HL-60 (cell line): ENCODE data around the gene PARD3.

Experiments used
- DNase-seq, 2 experiments: peaks; one replicate each; pipeline ENCODE4 v3.0.0-alpha.2; 2010 to 2020; ENCODE audit warnings: low read depth in 1 of 2, low spot score in 1 of 2
- H3K27ac ChIP-seq: fragments of 250-450 bp; sonication (Bioruptor Pico); replicated peaks from 2 replicates; pipeline ENCODE4 v1.5.1; 2020; ENCODE audit warnings: mild to moderate bottlenecking, moderate library complexity
- H3K27me3 ChIP-seq: fragments of 250-450 bp; sonication (Bioruptor Pico); 2 replicates; pipeline ENCODE4 v1.5.1; 2021; ENCODE audit warnings: mild to moderate bottlenecking, moderate library complexity; ENCODE audit not compliant: insufficient read depth, poor library complexity, severe bottlenecking
- H3K4me3 ChIP-seq: replicated peaks from 2 replicates; pipeline ENCODE4 v1.5.1; 2011; ENCODE audit warnings: mild to moderate bottlenecking, control low read depth, low read length; ENCODE audit not compliant: insufficient read depth
- GABPA ChIP-seq: IDR thresholded peaks from 2 replicates; pipeline ENCODE4 v1.6.1; 2012; ENCODE audit warnings: low read depth
- POLR2AphosphoS5 ChIP-seq: IDR thresholded peaks from 2 replicates; pipeline ENCODE4 v1.6.1; 2012; ENCODE audit warnings: low read depth
- SPI1 ChIP-seq: IDR thresholded peaks from 2 replicates; pipeline ENCODE4 v1.6.1; 2012; ENCODE audit warnings: low read depth, mild to moderate bottlenecking, borderline replicate concordance
- TF ChIP-seq, protein P1 (sequence below): IDR thresholded peaks from one replicate; pipeline ENCODE4 v1.5.1; 2011; ENCODE audit warnings: low read length, control low read depth, inconsistent platforms; ENCODE audit not compliant: insufficient read depth
- TF ChIP-seq, protein P2 (sequence below): IDR thresholded peaks from 2 replicates; pipeline ENCODE4 v1.6.1; 2012; ENCODE audit warnings: low read depth; ENCODE audit not compliant: insufficient replicate concordance

Gene PARD3

DNA sequence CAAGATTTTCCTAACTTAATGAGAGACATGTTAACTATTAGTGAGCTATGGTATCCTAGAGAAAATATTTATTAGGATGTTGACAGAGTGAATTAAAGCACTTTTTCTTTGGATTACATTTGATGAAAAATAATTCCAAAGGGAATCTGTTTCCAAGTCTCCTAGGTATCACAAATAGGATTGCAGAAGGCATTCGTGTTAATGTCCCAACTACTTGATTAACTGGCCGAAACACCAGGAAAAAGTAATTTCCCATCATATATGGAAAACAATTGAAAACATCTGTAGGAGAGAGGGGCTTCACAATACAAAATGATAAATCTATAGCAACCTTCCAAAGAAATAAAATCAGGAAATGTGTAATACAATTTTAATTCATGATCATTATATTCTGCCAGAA is 406.7 kb downstream of the PARD3 start:
- DNase-seq, result no peak
- TF ChIP-seq GABPA (no peak), SPI1 (no peak), POLR2AphosphoS5 (no peak)
- TF ChIP-seq, protein P1, sequence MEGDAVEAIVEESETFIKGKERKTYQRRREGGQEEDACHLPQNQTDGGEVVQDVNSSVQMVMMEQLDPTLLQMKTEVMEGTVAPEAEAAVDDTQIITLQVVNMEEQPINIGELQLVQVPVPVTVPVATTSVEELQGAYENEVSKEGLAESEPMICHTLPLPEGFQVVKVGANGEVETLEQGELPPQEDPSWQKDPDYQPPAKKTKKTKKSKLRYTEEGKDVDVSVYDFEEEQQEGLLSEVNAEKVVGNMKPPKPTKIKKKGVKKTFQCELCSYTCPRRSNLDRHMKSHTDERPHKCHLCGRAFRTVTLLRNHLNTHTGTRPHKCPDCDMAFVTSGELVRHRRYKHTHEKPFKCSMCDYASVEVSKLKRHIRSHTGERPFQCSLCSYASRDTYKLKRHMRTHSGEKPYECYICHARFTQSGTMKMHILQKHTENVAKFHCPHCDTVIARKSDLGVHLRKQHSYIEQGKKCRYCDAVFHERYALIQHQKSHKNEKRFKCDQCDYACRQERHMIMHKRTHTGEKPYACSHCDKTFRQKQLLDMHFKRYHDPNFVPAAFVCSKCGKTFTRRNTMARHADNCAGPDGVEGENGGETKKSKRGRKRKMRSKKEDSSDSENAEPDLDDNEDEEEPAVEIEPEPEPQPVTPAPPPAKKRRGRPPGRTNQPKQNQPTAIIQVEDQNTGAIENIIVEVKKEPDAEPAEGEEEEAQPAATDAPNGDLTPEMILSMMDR, result no peak
- TF ChIP-seq, protein P2, sequence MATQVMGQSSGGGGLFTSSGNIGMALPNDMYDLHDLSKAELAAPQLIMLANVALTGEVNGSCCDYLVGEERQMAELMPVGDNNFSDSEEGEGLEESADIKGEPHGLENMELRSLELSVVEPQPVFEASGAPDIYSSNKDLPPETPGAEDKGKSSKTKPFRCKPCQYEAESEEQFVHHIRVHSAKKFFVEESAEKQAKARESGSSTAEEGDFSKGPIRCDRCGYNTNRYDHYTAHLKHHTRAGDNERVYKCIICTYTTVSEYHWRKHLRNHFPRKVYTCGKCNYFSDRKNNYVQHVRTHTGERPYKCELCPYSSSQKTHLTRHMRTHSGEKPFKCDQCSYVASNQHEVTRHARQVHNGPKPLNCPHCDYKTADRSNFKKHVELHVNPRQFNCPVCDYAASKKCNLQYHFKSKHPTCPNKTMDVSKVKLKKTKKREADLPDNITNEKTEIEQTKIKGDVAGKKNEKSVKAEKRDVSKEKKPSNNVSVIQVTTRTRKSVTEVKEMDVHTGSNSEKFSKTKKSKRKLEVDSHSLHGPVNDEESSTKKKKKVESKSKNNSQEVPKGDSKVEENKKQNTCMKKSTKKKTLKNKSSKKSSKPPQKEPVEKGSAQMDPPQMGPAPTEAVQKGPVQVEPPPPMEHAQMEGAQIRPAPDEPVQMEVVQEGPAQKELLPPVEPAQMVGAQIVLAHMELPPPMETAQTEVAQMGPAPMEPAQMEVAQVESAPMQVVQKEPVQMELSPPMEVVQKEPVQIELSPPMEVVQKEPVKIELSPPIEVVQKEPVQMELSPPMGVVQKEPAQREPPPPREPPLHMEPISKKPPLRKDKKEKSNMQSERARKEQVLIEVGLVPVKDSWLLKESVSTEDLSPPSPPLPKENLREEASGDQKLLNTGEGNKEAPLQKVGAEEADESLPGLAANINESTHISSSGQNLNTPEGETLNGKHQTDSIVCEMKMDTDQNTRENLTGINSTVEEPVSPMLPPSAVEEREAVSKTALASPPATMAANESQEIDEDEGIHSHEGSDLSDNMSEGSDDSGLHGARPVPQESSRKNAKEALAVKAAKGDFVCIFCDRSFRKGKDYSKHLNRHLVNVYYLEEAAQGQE, result no peak
- no peaks in the 10 kb centered on the region for H3K27me3 ChIP-seq
- no peak overlapping the region for H3K4me3 ChIP-seq
- no peak overlapping the region for H3K27ac ChIP-seq

DNA sequence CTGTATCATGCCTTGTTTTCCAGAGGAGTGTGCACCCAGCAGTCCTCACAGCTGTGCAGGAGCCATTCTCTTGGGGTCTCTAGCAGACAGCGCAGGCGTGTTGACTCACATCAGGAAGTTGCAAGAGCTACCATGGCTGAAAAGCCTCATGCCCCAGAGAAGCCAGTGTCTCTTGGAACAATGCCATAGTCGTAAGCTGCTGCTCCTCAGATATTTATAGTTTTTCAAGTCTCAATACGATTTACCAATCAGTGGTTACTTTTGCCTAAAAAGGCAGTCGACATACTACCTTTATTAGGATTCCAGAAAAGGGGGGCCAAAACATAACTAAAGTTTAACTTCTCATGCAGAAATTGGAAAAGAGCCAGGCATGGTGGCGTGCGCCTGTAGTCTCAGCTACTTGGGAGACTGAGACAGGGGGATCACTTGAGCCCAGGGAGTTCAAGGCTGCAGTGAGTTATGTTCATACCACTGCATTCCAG is 407.7 kb downstream of the PARD3 start:
- H3K27me3 ChIP-seq, result no peaks in the 10 kb centered on the region
- no peak overlapping the region for H3K4me3 ChIP-seq
- H3K27ac ChIP-seq, result no peak overlapping the region
- no peak for TF ChIP-seq GABPA
- no peak for TF ChIP-seq POLR2AphosphoS5
- TF ChIP-seq SPI1, result no peak
- TF ChIP-seq, protein P2, result no peak
- TF ChIP-seq, protein P1, result no peak
- DNase-seq, result peak; percentile 22 to 47

DNA sequence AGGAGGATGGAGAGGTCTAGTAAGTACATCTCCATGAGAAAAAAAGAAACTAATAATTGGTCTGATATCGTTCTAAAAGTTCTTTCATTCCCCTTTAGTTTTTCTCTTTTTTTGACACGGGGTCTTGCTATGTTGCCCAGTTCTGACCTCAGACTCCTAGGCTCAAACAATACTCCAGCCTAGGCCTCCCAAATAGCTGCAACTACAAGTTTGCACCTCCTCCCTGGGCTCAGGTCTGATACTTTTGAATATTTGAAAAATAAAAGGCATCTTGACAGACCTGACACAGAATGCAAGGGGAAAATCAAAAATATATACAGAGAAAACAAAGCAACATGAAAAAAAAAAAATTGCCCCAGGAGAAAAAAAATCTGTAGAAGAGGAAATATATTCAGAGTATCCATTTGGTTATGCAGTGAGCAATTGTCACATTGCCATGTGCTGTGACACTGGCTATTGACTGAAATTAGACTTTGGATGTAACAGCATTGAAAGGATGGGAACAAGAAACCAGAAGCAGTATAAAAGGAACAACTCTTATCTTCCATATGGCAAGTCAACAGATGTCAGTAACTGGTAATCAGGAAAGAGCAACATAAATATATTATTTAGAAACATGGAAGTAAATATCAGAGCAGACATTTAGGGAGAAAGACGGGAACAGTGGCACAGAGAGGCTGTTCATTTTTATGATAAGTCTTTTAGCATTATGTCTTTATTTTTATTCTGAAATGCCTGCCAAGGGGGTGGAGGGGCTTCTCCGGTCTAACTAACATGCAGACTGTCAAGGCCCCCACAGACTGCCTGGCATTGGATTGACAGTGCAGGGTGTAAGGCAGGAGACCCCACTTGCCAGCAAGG is 408.4 kb downstream of the PARD3 start:
- Histone ChIP-seq H3K27me3 (no peaks in the 10 kb centered on the region), H3K4me3 (no peak overlapping the region), H3K27ac (no peak overlapping the region)
- DNase-seq, result no peak
- TF ChIP-seq, protein P2, result no peak
- TF ChIP-seq, protein P1, result no peak
- TF ChIP-seq GABPA, result no peak
- TF ChIP-seq POLR2AphosphoS5, result no peak
- no peak for TF ChIP-seq SPI1
